Ecto neural progenitor cell (in vitro differentiated cells): ENCODE data around the gene MDM4.
"Not testable (repeated sequence)": the region's sequence is repeated elsewhere in the genome, so short reads cannot be mapped to it uniquely, and the experiment has no call there.

Experiments
- DNase-seq: peaks from one replicate; pipeline ENCODE4 v3.0.0-alpha.2; 2018; ENCODE audit warnings: low spot score

Gene MDM4

GRCh38 chr1:204514828-204515227 lies 1.4 kb upstream of the MDM4 start:
- DNase-seq = no peak

- not testable (repeated sequence) for DNase-seq
These were observed 1.2 kb downstream of the MDM4 start for GRCh38 chr1:204517382-204517781.

DNA sequence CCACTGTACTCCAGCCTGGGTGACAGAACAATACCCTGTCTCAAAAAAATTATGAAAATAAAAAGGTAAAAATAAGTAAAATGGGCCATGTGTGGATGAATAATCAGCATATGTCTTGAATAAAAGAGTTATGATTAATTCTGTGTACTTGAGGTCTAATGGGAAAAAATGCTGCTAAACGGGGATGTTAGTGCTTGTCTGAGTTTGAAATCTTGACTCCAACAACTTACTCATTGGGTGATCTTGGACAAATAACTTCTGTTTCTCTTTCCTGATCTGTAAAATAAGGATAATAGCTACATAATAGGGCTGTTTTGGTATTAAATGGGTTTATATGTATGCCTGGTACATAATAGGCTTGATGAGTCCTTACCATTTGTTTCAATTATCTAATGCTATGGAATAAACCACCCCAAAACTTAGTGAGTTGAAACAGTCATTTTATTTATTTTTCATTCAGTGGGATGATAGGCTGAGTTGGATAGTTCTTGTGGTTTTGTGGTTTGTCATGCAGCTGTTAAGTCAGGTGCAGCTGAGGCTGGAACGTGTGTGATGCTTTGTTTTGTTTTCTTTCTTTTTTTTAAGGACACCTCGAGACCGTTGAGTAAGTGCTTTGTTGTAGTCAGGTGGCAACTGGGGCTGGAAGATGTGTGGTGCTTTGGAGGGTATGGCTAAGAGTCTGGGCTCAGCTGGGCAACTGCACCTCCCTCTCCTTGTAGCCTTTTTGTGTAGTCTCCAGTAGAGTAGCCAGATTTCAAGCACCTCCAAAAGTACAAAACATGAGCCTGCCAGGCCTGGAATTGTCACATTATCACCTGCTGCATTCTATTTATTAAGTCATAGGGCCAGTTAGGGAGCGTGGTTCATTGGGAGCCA lies 4.9 kb downstream of the MDM4 start:
- no peak for DNase-seq

GRCh38 chr1:204521941-204522521 lies 5.8 kb downstream of the MDM4 start:
- not testable (repeated sequence) for DNase-seq

DNA sequence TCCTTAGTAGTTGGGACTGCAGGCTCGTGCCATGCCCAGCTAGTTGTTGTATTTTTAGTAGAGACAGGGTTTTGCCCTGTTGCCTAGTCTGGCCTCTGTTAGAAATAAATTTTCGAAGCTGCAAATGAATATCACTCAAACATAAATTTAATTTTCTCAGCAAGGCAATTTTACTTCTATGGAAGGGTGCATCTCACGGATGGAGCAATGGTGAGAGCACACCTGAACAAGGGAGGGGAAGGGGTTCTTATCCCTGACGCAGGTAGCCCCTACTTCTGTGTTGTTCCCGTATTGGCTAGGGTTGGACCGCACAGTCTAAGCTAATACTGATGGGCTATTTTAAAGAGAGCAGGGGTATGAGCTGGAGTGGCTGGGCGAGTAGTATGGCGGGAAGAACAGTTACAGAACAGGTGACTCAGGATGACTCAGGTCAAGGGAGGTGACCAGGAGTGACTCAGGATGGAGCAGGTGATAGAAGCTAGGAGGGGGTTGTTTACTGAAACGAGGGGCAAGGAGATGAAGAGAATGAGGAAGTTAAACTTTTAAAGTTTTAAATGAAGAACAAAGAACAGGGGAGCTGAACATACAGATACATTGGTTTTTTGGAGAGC lies 7.5 kb downstream of the MDM4 start:
- DNase-seq = no peak

GRCh38 chr1:204524986-204525385 lies 8.8 kb downstream of the MDM4 start:
- DNase-seq = no peak

GRCh38 chr1:204528241-204528640 lies 12.0 kb downstream of the MDM4 start:
- DNase-seq = no peak

- no peak for DNase-seq
These were observed 12.5 kb downstream of the MDM4 start for GRCh38 chr1:204528677-204529076.

GRCh38 chr1:204529371-204529895 lies 13.2 kb downstream of the MDM4 start:
- DNase-seq = no peak

GRCh38 chr1:204530932-204531331 lies 14.7 kb downstream of the MDM4 start:
- DNase-seq = no peak

DNA sequence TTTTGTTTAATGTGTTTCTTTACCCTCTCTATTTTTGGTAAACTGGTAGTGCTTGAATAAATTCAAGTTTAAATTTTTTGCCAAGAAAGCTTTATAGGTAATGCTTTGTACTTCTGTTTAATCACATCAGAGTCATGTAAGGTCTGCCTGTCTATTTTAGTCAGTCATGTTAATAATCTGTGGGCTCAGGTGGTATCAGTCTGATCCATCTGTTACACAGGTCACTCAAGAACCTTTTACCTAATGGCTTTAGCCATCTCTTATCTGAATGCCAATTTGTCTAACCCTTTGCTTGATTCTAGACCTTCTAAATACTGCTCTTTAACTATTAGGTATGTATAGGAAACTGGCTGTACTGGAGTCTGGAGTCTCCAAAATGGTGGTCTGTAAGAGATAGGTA lies 16.6 kb downstream of the MDM4 start:
- no peak for DNase-seq

- no peak for DNase-seq
These were observed 25.4 kb downstream of the MDM4 start for GRCh38 chr1:204541626-204542025.

DNA sequence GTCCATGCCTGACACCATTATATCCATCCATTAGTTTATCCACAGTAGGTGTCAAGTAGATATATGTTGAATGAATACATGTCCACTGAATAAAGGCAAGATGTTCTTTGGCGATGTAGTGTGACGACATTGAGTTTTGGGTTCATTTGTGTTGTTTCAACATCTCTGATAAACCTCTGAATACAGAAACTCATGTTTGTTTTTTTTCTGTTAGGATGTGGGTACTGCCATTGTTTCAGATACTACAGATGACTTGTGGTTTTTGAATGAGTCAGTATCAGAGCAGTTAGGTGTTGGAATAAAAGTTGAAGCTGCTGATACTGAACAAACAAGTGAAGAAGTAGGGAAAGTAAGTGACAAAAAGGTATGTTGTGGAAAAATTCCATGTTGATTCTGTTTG lies 28.1 kb downstream of the MDM4 start:
- DNase-seq = no peak

DNA sequence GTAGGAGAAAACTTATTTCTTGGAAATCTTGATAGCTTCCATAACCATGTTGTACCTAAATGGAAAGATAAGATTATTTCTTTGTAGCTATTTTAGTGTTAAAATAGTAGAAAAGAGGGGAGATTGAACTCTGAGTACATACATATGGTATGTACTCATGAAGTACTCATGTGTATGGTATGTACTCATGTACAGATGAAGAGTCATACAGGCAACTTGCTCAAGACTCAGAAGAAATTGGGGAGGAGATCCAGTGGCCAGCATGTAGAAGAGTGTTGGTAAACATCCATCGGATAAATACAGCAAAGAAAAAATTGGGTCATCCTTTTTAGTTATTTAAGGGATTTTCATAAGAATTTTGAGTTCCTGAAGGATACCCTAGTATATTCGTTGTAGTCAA lies 29.0 kb downstream of the MDM4 start:
- no peak for DNase-seq

GRCh38 chr1:204545881-204546280 lies 29.7 kb downstream of the MDM4 start:
- no peak for DNase-seq

DNA sequence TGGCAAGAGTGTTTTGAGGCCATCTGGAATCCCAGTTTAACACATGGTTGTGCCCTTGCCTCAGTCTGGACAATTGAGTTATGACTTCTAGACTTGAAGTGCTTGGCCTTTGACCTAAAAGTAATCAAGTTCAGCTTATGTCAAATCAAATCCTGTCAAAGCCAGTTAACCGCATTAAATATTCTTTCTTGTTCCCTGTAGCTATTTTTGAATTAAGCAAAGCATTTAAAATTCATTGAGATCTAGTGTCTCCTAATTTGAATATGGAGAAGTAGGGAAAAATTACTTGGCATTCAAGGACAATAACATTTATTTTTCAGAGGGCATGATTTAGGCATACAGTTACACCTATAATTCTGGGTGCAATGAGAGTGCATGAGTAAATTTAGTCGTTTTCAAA lies 32.1 kb downstream of the MDM4 start:
- DNase-seq = no peak

DNA sequence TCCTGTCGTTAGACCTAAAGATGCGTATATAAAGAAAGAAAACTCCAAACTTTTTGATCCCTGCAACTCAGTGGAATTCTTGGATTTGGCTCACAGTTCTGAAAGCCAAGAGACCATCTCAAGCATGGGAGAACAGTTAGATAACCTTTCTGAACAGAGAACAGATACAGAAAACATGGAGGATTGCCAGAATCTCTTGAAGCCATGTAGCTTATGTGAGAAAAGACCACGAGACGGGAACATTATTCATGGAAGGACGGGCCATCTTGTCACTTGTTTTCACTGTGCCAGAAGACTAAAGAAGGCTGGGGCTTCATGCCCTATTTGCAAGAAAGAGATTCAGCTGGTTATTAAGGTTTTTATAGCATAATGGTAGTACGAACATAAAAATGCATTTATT lies 33.1 kb downstream of the MDM4 start:
- DNase-seq = no peak

GRCh38 chr1:204550926-204551325 lies 34.7 kb downstream of the MDM4 start:
- no peak for DNase-seq

- no peak for DNase-seq
These were observed 40.3 kb downstream of the MDM4 start for GRCh38 chr1:204556458-204557052.

GRCh38 chr1:204558467-204558866 lies 42.3 kb downstream of the MDM4 start:
- DNase-seq = no peak

- not testable (repeated sequence) for DNase-seq
These were observed 43.8 kb downstream of the MDM4 start for GRCh38 chr1:204560002-204560401.

DNA sequence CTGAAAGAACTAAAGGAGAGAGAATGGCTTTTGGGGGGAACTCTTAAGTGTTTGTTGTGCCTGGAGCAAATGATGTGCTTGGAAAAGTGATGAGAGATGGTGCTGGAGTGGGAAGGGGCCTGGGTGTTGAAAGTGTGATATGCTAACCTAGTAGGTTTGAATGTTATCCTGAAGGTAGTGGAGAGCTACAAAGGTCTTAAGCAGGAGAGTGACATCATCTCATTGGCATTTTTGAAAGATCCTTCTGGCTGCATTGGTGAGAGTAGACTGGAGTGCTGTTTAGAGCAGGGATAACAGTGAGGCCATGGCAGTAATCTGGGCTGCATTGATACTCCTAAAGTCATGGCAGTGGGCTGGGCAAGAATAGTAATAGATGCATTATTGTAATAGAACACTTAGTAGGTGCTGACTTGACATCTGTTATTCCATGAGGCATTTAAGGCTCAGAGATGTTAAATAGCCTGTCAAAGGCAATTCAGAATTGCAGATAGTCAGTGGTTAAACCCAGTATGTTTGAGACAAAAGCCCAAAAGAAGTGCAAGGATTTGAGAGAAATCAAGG lies 44.5 kb downstream of the MDM4 start:
- DNase-seq = no peak
